CD14-positive monocyte (primary cell): ENCODE data around the gene IGSF9B. TPM values are rescaled to one million over a fixed set of nuclear protein-coding genes. Genes with fewer than 3 reads are reported as not detected.

ENCODE experiments used
- DNase-seq, 3 donors: peaks; one replicate each; pipeline ENCODE4 v3.0.0-alpha.2; 2011 to 2022
- H2AFZ ChIP-seq: 2 replicates; pipeline ENCODE4 v1.6.0; 2012; ENCODE audit warnings: mild to moderate bottlenecking, low read depth, low read length, inconsistent platforms; ENCODE audit not compliant: insufficient read depth, poor library complexity, severe bottlenecking
- H3K27ac ChIP-seq, 2 donors: 1 replicate in 1 of 2; 2 replicates in 1 of 2; pipeline ENCODE4 v1.5.1; 2012 to 2013; ENCODE audit warnings: low read length in 2 of 2, control low read depth in 1 of 2, inconsistent platforms in 1 of 2, low read depth in 1 of 2, mild to moderate bottlenecking in 1 of 2
- H3K27me3 ChIP-seq, 2 donors: one replicate each; pipeline versions ENCODE4 v1.6.0 to v1.6.1; 2011 to 2013; ENCODE audit warnings: low read length in 2 of 2; ENCODE audit not compliant: control insufficient read depth in 2 of 2, insufficient read depth in 2 of 2
- H3K36me3 ChIP-seq, 2 donors: replicated peaks in 1 of 2; 1 replicate in 1 of 2; 2 replicates in 1 of 2; pipeline versions ENCODE4 v1.5.1 to v1.6.1; 2012 to 2013; ENCODE audit warnings: low read length in 2 of 2, control low read depth in 1 of 2, inconsistent platforms in 1 of 2, mild to moderate bottlenecking in 1 of 2; ENCODE audit not compliant: insufficient read depth in 2 of 2, control insufficient read depth in 1 of 2
- H3K4me1 ChIP-seq, 2 donors: 1 replicate in 1 of 2; 2 replicates in 1 of 2; pipeline versions ENCODE4 v1.5.1 to v1.6.1; 2012 to 2013; ENCODE audit warnings: low read length in 2 of 2, control low read depth in 1 of 2, inconsistent platforms in 1 of 2, mild to moderate bottlenecking in 1 of 2, moderate library complexity in 1 of 2; ENCODE audit not compliant: insufficient read depth in 2 of 2, control insufficient read depth in 1 of 2
- H3K4me2 ChIP-seq: replicated peaks from 2 replicates; pipeline ENCODE3; 2012; ENCODE audit warnings: low read length, moderate library complexity, mild to moderate bottlenecking; ENCODE audit not compliant: poor library complexity, severe bottlenecking; ENCODE audit errors: extremely low read depth
- H3K4me3 ChIP-seq, 3 experiments: fragments of 200-600 bp in 1 of 3; sonication (generic) in 1 of 3; replicated peaks in 1 of 3; 1 replicate in 2 of 3; 2 replicates in 1 of 3; pipeline ENCODE4 v1.5.1; 2011 to 2013; ENCODE audit warnings: low read length in 3 of 3, mild to moderate bottlenecking in 3 of 3, control low read depth in 2 of 3, low read depth in 2 of 3, inconsistent platforms in 1 of 3, moderate library complexity in 1 of 3
- H3K79me2 ChIP-seq: 2 replicates; pipeline ENCODE4 v1.6.0; 2012; ENCODE audit warnings: mild to moderate bottlenecking, control low read depth, inconsistent platforms, low read length, moderate library complexity; ENCODE audit not compliant: insufficient read depth
- H3K9ac ChIP-seq: 2 replicates; pipeline ENCODE4 v1.6.0; 2017; ENCODE audit warnings: low read length, mild to moderate bottlenecking; ENCODE audit not compliant: insufficient read depth, poor library complexity, severe bottlenecking
- H3K9me3 ChIP-seq, 2 donors: replicated peaks in 1 of 2; 1 replicate in 1 of 2; 2 replicates in 1 of 2; pipeline versions ENCODE4 v1.5.1 to v1.6.1; 2012 to 2013; ENCODE audit warnings: low read length in 2 of 2, control low read depth in 1 of 2; ENCODE audit not compliant: control insufficient read depth in 1 of 2, insufficient read depth in 1 of 2
- H4K20me1 ChIP-seq: 2 replicates; pipeline ENCODE4 v1.6.0; 2012; ENCODE audit warnings: mild to moderate bottlenecking, low read length, control low read depth, moderate library complexity; ENCODE audit not compliant: insufficient read depth
- H3K27ac Mint-ChIP-seq, 7 donors: one replicate each; pipeline ENCODE4 v1.8.0; 2020; ENCODE audit warnings: mild to moderate bottlenecking in 7 of 7, mixed read lengths in 7 of 7, moderate library complexity in 6 of 7, inconsistent platforms in 2 of 7
- H3K27me3 Mint-ChIP-seq, 3 donors: one replicate each; pipeline ENCODE4 v1.8.0; 2021 to 2022; ENCODE audit warnings: low read depth in 3 of 3, mild to moderate bottlenecking in 3 of 3, mixed read lengths in 3 of 3, moderate library complexity in 3 of 3, inconsistent platforms in 1 of 3
- H3K36me3 Mint-ChIP-seq, 2 donors: one replicate each; pipeline ENCODE4 v1.8.0; 2020; ENCODE audit warnings: mixed read lengths in 2 of 2, inconsistent platforms in 1 of 2, mild to moderate bottlenecking in 1 of 2
- H3K4me1 Mint-ChIP-seq: one replicate; pipeline ENCODE4 v1.8.0; 2020; ENCODE audit warnings: mild to moderate bottlenecking, mixed read lengths
- H3K4me3 Mint-ChIP-seq, 2 donors: one replicate each; pipeline ENCODE4 v1.8.0; 2020; ENCODE audit warnings: mild to moderate bottlenecking in 2 of 2, mixed read lengths in 2 of 2, moderate library complexity in 1 of 2
- H3K9me3 Mint-ChIP-seq, 7 donors: one replicate each; pipeline ENCODE4 v1.8.0; 2020 to 2022; ENCODE audit warnings: mixed read lengths in 7 of 7, mild to moderate bottlenecking in 6 of 7, moderate library complexity in 6 of 7, inconsistent platforms in 2 of 7
- WGBS: methylation state at CpG from one replicate; pipeline ENCODE4 v1.1.5; 2013; ENCODE audit warnings: missing lambda C conversion rate; ENCODE audit not compliant: insufficient coverage; 5-methylcytosine and 5-hydroxymethylcytosine counted together
- intact Hi-C, 2 donors: fragments of 100-400 bp; cut with micrococcal nuclease; formaldehyde crosslinking; loops; one replicate each; pipeline versions ENCODE4 v1.15.0 to v1.15.1; 2023
- polyA plus RNA-seq, 3 donors: library from polyadenylated mRNA; depleted of rRNA in 1 of 3; unstranded in 2 of 3; stranded (reverse) in 1 of 3; fragments of 300-500 nt in 2 of 3; fragments of >200 nt in 1 of 3; fragmentation: Illumina TruSeq in 2 of 3; gene quantifications; 1 replicate in 2 of 3; 2 replicates in 1 of 3; pipeline ENCODE4 v1.2.3, GENCODE V29; 2012 to 2021
- TF ChIP-seq, protein P1 (sequence below): fragments of 200-600 bp; IDR thresholded peaks from one replicate; pipeline ENCODE4 v1.8.0; 2022; ENCODE audit warnings: antibody characterized with exemption, mild to moderate bottlenecking

The IGSF9B gene
- polyA plus RNA-seq, 3 donors, result not detected

DNA sequence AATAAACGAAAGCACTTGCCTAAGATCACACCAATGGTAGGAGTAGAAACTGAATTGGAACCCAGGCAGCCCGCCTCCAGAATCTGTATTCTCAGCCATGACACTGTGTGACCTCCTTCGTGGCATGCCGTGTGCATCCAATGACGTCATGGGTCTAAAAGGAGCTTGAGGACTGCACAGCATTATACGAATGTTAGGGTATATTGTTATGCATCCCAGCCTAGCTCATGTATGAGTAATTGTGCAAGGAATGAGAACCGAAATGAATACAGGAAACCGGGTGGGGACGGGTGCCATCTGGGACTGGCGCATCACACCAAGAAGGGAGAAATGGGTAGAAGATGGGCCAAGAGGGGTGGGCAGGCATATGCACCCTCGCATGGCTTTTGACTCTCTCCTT, 12.3 kb upstream of the IGSF9B start:
- Histone ChIP-seq H3K9ac (no peak overlapping the region), H3K4me3 (no peak overlapping the region), H4K20me1 (no peaks in the 10 kb centered on the region), H3K27ac (no peak overlapping the region), H3K4me1 (no peaks in the 10 kb centered on the region), H3K36me3 (no peaks in the 10 kb centered on the region), H3K4me2 (no peak overlapping the region), H3K79me2 (no peaks in the 10 kb centered on the region), H2AFZ (no peak overlapping the region), H3K9me3 (no peaks in the 10 kb centered on the region), H3K27me3 (peaks cover 0 to 2% of the 10 kb centered on the region in 2 donors)
- Mint-ChIP-seq H3K36me3 (no peaks in the 10 kb centered on the region), H3K4me3 (no peak overlapping the region), H3K27me3 (peaks cover 11 to 26% (median 17%) of the 10 kb centered on the region in 3 donors), H3K4me1 (peaks cover 2% of the 10 kb centered on the region), H3K9me3 (peaks cover 0 to 4% (median 0%) of the 10 kb centered on the region in 7 donors), H3K27ac (peak overlapping the region in 1 of 7 donors; percentile 11)
- no peak for DNase-seq
- 77% methylated on average over 7 of the region's 11 CpGs for WGBS
- intact Hi-C loops, result no loop called here
- TF ChIP-seq, protein P1, sequence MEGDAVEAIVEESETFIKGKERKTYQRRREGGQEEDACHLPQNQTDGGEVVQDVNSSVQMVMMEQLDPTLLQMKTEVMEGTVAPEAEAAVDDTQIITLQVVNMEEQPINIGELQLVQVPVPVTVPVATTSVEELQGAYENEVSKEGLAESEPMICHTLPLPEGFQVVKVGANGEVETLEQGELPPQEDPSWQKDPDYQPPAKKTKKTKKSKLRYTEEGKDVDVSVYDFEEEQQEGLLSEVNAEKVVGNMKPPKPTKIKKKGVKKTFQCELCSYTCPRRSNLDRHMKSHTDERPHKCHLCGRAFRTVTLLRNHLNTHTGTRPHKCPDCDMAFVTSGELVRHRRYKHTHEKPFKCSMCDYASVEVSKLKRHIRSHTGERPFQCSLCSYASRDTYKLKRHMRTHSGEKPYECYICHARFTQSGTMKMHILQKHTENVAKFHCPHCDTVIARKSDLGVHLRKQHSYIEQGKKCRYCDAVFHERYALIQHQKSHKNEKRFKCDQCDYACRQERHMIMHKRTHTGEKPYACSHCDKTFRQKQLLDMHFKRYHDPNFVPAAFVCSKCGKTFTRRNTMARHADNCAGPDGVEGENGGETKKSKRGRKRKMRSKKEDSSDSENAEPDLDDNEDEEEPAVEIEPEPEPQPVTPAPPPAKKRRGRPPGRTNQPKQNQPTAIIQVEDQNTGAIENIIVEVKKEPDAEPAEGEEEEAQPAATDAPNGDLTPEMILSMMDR, result no peak

GRCh38 chr11:133968300-133968699, 11.5 kb upstream of the IGSF9B start:
- Histone ChIP-seq H2AFZ (no peak overlapping the region), H3K4me3 (no peak overlapping the region), H3K9me3 (no peaks in the 10 kb centered on the region), H3K79me2 (no peaks in the 10 kb centered on the region), H3K27me3 (peaks cover 0 to 2% of the 10 kb centered on the region in 2 donors), H4K20me1 (no peaks in the 10 kb centered on the region), H3K27ac (no peak overlapping the region), H3K36me3 (no peaks in the 10 kb centered on the region), H3K4me1 (no peaks in the 10 kb centered on the region), H3K9ac (no peak overlapping the region), H3K4me2 (no peak overlapping the region)
- H3K27me3 Mint-ChIP-seq, result peaks cover 11 to 26% (median 19%) of the 10 kb centered on the region in 3 donors
- WGBS, result 41% methylated on average over 5 of the region's 6 CpGs
- TF ChIP-seq, protein P1, result no peak
- H3K9me3 Mint-ChIP-seq, result peaks cover 0 to 4% (median 0%) of the 10 kb centered on the region in 7 donors
- intact Hi-C loops, result no loop called here
- no peak overlapping the region for H3K27ac Mint-ChIP-seq
- H3K36me3 Mint-ChIP-seq, result no peaks in the 10 kb centered on the region
- peaks cover 2% of the 10 kb centered on the region for H3K4me1 Mint-ChIP-seq
- DNase-seq, result no peak
- no peak overlapping the region for H3K4me3 Mint-ChIP-seq
